Measurements from ENCODE around the gene SEMA6A.

SEMA6A gene

DNA sequence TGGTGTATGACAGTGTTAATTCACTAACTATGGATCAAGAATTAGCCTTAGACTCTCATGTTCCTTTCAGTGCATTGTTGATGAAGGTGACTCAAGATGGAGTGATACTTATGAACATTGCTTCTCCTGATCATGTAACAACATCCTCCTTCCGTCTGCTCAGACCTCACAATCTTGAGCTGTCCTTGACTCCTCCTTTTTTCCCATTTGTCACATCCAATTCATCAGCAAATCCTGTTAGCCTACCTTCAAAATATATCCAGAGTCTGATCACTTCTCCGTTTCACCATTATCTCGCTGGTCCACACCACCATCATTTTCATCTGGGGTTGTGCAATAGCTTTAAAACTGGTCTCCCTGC, 9.2 kb upstream of the SEMA6A start:
- ATAC-seq (ENCODE audit: low read depth), result no peak
- Histone ChIP-seq H3K27ac (ENCODE audit: poor library complexity, severe bottlenecking) (no peak overlapping the region), H3K27me3 (ENCODE audit: insufficient read depth, poor library complexity, severe bottlenecking) (peaks cover 14% of the 10 kb centered on the region), H3K4me1 (ENCODE audit: insufficient read depth, poor library complexity, severe bottlenecking) (peaks cover 3% of the 10 kb centered on the region), H3K36me3 (ENCODE audit: low read depth) (no peaks in the 10 kb centered on the region), H3K4me3 (ENCODE audit: severe bottlenecking) (no peak overlapping the region), H3K9me3 (ENCODE audit: severe bottlenecking) (no peaks in the 10 kb centered on the region)
- TF ChIP-seq CTCF (IDR thresholded peaks at IDR 0.05; ENCODE audit: poor library complexity, severe bottlenecking), result no peak
- no peak for DNase-seq (ENCODE audit: low spot score)

DNA sequence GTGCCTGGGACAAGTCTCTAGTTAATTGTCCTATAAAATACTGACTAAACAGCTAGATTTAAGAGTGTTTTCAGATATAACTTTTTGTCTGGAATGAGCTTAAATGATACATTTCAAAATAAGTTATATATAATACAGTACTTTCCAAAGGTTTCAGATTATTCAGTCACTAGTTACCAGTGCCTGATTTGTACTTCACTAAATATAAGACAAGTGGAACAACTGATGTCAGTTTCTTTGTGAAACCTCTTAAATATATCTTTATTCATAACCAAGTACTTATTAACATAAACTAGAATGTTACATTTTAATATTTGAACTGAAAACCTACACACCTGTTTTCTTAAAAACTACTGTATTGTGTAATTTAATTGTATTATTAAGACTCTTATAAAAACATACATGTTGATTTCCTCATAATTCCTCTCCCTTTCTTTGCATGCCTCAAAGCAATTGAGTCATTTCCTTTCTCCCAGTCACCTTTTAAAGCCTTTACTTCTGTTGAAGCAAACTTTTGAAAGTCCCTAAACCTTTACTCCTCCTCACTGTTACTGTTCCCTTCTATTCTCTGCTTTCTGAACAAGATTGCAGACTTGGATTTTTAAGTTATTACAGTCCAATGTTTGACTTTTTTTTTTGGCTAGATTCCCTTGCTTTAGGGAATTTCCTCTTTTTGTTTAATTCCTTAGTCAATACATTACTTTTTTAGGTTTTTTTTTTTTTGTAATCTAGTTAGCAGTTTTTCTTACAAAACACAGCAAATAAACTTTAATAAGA, 8.7 kb upstream of the SEMA6A start:
- Histone ChIP-seq H3K4me1 (ENCODE audit: insufficient read depth, poor library complexity, severe bottlenecking) (peaks cover 3% of the 10 kb centered on the region), H3K36me3 (ENCODE audit: low read depth) (no peaks in the 10 kb centered on the region), H3K27me3 (ENCODE audit: insufficient read depth, poor library complexity, severe bottlenecking) (peaks cover 15% of the 10 kb centered on the region), H3K4me3 (ENCODE audit: severe bottlenecking) (no peak overlapping the region), H3K9me3 (ENCODE audit: severe bottlenecking) (no peaks in the 10 kb centered on the region), H3K27ac (ENCODE audit: poor library complexity, severe bottlenecking) (no peak overlapping the region)
- TF ChIP-seq CTCF (IDR thresholded peaks at IDR 0.05; ENCODE audit: poor library complexity, severe bottlenecking), result no peak
- DNase-seq (ENCODE audit: low spot score) (no peak), ATAC-seq (ENCODE audit: low read depth) (peak; percentile 90)

DNA sequence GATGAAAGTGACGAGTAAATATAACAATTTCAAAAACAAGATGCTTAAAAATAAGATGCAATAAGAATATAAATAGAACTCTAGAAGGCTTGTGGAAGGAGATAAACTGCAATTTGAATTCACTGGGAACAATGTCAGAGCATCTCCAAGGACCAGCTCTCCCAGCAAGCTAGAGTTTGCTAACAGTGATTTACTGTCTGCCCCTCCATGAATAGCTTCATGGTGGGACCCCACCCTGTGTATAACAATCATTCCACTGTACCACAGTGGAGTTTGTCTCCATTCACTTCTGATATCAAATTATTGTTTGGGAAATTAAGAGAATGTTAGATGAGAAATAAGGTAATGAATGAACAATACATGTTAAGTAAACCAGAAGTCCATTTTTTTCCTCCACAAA, 7.3 kb upstream of the SEMA6A start:
- H3K27ac ChIP-seq (ENCODE audit: poor library complexity, severe bottlenecking), result no peak overlapping the region
- no peak for DNase-seq (ENCODE audit: low spot score)
- H3K4me3 ChIP-seq (ENCODE audit: severe bottlenecking), result no peak overlapping the region
- H3K4me1 ChIP-seq (ENCODE audit: insufficient read depth, poor library complexity, severe bottlenecking), result peaks cover 3% of the 10 kb centered on the region
- no peak for TF ChIP-seq CTCF (IDR thresholded peaks at IDR 0.05; ENCODE audit: poor library complexity, severe bottlenecking)
- H3K27me3 ChIP-seq (ENCODE audit: insufficient read depth, poor library complexity, severe bottlenecking), result peaks cover 23% of the 10 kb centered on the region
- no peaks in the 10 kb centered on the region for H3K36me3 ChIP-seq (ENCODE audit: low read depth)
- no peaks in the 10 kb centered on the region for H3K9me3 ChIP-seq (ENCODE audit: severe bottlenecking)
- no peak for ATAC-seq (ENCODE audit: low read depth)

- no peak for ATAC-seq (ENCODE audit: low read depth)
- peaks cover 51% of the 10 kb centered on the region for H3K27me3 ChIP-seq (ENCODE audit: insufficient read depth, poor library complexity, severe bottlenecking)
- TF ChIP-seq CTCF (IDR thresholded peaks at IDR 0.05; ENCODE audit: poor library complexity, severe bottlenecking), result no peak
Measured at GRCh38 chr5:116579144-116579543, 4.5 kb upstream of the SEMA6A start.

DNA sequence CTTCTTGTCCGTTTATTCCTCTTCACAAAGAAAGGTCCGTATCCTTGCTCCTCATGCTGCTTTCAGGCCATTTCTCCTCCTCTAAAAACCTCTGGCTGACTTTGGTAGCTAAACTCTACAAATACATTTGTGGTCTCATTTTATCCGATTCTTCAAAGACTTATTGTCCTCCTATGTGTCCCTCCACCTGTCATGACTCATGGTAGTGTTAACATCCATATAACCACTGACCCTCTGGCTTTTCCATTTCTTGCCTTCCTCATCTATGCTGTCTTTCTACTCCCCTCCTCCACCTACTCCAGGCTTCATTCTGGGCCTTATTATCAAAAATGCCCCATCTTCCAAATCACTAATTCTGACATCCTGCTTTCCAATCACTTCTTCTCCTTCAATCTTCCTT, 4.1 kb upstream of the SEMA6A start:
- H3K27ac ChIP-seq (ENCODE audit: poor library complexity, severe bottlenecking), result no peak overlapping the region
- H3K4me1 ChIP-seq (ENCODE audit: insufficient read depth, poor library complexity, severe bottlenecking), result peaks cover 3% of the 10 kb centered on the region
- H3K36me3 ChIP-seq (ENCODE audit: low read depth), result no peaks in the 10 kb centered on the region
- ATAC-seq (ENCODE audit: low read depth), result no peak
- no peaks in the 10 kb centered on the region for H3K9me3 ChIP-seq (ENCODE audit: severe bottlenecking)
- H3K27me3 ChIP-seq (ENCODE audit: insufficient read depth, poor library complexity, severe bottlenecking), result peaks cover 55% of the 10 kb centered on the region
- H3K4me3 ChIP-seq (ENCODE audit: severe bottlenecking), result no peak overlapping the region
- no peak for DNase-seq (ENCODE audit: low spot score)
- TF ChIP-seq CTCF (IDR thresholded peaks at IDR 0.05; ENCODE audit: poor library complexity, severe bottlenecking), result no peak

More at GRCh38 chr5:116579144-116579543, 4.5 kb upstream of the SEMA6A start:
- Histone ChIP-seq H3K27ac (ENCODE audit: poor library complexity, severe bottlenecking) (no peak overlapping the region), H3K36me3 (ENCODE audit: low read depth) (no peaks in the 10 kb centered on the region), H3K9me3 (ENCODE audit: severe bottlenecking) (no peaks in the 10 kb centered on the region), H3K4me3 (ENCODE audit: severe bottlenecking) (no peak overlapping the region), H3K4me1 (ENCODE audit: insufficient read depth, poor library complexity, severe bottlenecking) (peaks cover 3% of the 10 kb centered on the region)
- DNase-seq (ENCODE audit: low spot score), result no peak

Data from RWPE2 (cell line).